ENCODE data around the gene OR6X1. TPM values are rescaled to one million over a fixed set of nuclear protein-coding genes. Genes with fewer than 3 reads are reported as not detected.

OR6X1 gene
- total and polyA plus RNA-seq, 9 of the 15 experiments (the other 6 are each of a cell fraction or from before 2014, with no cell fraction given) = not detected

DNA sequence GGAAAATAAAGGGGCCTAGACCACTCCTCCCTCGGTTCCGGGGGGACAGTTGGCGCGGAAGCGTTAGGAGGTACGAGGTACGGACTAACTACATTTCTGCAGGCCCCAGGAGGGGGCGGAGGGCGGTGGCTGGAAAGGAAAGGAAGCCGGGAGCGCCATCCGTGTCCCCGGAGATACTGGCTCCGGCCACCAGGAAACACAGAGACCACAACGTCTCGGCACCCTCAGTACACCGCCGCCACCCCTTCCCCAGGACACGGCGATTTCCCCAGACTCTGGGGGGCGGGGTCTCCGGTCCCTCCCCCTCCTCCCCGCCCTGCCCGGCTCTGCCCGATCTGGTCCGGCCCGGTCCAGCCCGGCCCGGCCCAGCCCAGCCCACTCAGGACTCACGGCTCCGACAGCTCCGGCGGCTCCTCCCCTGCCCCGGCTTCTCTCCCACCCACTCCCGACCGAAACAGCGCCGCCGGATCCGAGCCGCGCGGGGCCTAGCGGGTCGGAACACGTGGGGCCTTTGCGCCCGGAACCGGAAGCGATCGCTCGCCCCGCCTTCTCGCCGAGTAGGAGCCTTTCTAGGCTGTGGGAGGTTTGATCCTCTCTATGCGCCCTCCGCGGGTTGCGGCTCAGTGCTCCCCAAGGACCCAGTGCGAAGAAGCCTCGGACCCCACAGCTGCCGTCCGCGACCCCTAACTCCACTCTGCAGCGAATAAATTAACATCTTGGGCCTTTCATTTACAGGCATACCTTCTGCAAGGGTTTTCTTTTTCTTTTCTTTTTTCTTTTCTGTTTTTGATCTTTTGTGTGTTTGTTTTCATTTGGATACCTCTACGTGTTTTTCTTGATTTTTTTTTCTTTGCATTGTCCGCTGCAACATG lies 12.9 kb downstream of the OR6X1 start, which contains the start of gene ZNF202 (continued):
- TF ChIP-seq PYGO2 (tag; IDR thresholded peaks at IDR 0.05) (no peak), FOSL1 (tag; conservative IDR thresholded peaks at IDR 0.05) (no peak), NR4A1 (CRISPR knock-in tag; IDR thresholded peaks at IDR 0.05) (no peak), NR4A1 (tag; IDR thresholded peaks at IDR 0.05) (no peak), ZNF143 (CRISPR knock-in tag; IDR thresholded peaks at IDR 0.05) (no peak), ZNF12 (CRISPR knock-in tag; IDR thresholded peaks at IDR 0.05) (no peak), FUS (optimal IDR thresholded peaks at IDR 0.05; ENCODE audit: low read depth, low read length) (no peak), TBP (optimal IDR thresholded peaks at IDR 0.05; ENCODE audit: low read depth, low read length) (peak; percentile 53), FIP1L1 (IDR thresholded peaks at IDR 0.05; ENCODE audit: low read depth, low read length, poor library complexity, severe bottlenecking) (peak; percentile 44), RUNX1 (IDR thresholded peaks at IDR 0.05; ENCODE audit: low read depth) (no peak), CAMTA2 (CRISPR knock-in tag; conservative IDR thresholded peaks at IDR 0.05) (no peak)
- TF ChIP-seq, protein P1, sequence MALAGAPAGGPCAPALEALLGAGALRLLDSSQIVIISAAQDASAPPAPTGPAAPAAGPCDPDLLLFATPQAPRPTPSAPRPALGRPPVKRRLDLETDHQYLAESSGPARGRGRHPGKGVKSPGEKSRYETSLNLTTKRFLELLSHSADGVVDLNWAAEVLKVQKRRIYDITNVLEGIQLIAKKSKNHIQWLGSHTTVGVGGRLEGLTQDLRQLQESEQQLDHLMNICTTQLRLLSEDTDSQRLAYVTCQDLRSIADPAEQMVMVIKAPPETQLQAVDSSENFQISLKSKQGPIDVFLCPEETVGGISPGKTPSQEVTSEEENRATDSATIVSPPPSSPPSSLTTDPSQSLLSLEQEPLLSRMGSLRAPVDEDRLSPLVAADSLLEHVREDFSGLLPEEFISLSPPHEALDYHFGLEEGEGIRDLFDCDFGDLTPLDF (CRISPR knock-in tag; IDR thresholded peaks at IDR 0.05) = no peak
- TF ChIP-seq, protein P2, sequence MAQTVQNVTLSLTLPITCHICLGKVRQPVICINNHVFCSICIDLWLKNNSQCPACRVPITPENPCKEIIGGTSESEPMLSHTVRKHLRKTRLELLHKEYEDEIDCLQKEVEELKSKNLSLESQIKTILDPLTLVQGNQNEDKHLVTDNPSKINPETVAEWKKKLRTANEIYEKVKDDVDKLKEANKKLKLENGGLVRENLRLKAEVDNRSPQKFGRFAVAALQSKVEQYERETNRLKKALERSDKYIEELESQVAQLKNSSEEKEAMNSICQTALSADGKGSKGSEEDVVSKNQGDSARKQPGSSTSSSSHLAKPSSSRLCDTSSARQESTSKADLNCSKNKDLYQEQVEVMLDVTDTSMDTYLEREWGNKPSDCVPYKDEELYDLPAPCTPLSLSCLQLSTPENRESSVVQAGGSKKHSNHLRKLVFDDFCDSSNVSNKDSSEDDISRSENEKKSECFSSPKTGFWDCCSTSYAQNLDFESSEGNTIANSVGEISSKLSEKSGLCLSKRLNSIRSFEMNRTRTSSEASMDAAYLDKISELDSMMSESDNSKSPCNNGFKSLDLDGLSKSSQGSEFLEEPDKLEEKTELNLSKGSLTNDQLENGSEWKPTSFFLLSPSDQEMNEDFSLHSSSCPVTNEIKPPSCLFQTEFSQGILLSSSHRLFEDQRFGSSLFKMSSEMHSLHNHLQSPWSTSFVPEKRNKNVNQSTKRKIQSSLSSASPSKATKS (CRISPR knock-in tag; IDR thresholded peaks at IDR 0.05) = no peak
- TF ChIP-seq, protein P3, sequence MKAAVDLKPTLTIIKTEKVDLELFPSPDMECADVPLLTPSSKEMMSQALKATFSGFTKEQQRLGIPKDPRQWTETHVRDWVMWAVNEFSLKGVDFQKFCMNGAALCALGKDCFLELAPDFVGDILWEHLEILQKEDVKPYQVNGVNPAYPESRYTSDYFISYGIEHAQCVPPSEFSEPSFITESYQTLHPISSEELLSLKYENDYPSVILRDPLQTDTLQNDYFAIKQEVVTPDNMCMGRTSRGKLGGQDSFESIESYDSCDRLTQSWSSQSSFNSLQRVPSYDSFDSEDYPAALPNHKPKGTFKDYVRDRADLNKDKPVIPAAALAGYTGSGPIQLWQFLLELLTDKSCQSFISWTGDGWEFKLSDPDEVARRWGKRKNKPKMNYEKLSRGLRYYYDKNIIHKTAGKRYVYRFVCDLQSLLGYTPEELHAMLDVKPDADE (conservative IDR thresholded peaks at IDR 0.05; ENCODE audit: control insufficient read depth, low read depth, low read length) = peak; percentile 89
- TF ChIP-seq, protein P4, sequence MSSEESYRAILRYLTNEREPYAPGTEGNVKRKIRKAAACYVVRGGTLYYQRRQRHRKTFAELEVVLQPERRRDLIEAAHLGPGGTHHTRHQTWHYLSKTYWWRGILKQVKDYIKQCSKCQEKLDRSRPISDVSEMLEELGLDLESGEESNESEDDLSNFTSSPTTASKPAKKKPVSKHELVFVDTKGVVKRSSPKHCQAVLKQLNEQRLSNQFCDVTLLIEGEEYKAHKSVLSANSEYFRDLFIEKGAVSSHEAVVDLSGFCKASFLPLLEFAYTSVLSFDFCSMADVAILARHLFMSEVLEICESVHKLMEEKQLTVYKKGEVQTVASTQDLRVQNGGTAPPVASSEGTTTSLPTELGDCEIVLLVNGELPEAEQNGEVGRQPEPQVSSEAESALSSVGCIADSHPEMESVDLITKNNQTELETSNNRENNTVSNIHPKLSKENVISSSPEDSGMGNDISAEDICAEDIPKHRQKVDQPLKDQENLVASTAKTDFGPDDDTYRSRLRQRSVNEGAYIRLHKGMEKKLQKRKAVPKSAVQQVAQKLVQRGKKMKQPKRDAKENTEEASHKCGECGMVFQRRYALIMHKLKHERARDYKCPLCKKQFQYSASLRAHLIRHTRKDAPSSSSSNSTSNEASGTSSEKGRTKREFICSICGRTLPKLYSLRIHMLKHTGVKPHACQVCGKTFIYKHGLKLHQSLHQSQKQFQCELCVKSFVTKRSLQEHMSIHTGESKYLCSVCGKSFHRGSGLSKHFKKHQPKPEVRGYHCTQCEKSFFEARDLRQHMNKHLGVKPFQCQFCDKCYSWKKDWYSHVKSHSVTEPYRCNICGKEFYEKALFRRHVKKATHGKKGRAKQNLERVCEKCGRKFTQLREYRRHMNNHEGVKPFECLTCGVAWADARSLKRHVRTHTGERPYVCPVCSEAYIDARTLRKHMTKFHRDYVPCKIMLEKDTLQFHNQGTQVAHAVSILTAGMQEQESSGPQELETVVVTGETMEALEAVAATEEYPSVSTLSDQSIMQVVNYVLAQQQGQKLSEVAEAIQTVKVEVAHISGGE (CRISPR knock-in tag; IDR thresholded peaks at IDR 0.05) = peak in 2 of 3 experiments; percentile 72 to 95; a peak in 4 of 6 replicates
- TF ChIP-seq, protein P5, sequence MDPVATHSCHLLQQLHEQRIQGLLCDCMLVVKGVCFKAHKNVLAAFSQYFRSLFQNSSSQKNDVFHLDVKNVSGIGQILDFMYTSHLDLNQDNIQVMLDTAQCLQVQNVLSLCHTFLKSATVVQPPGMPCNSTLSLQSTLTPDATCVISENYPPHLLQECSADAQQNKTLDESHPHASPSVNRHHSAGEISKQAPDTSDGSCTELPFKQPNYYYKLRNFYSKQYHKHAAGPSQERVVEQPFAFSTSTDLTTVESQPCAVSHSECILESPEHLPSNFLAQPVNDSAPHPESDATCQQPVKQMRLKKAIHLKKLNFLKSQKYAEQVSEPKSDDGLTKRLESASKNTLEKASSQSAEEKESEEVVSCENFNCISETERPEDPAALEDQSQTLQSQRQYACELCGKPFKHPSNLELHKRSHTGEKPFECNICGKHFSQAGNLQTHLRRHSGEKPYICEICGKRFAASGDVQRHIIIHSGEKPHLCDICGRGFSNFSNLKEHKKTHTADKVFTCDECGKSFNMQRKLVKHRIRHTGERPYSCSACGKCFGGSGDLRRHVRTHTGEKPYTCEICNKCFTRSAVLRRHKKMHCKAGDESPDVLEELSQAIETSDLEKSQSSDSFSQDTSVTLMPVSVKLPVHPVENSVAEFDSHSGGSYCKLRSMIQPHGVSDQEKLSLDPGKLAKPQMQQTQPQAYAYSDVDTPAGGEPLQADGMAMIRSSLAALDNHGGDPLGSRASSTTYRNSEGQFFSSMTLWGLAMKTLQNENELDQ (CRISPR knock-in tag; IDR thresholded peaks at IDR 0.05; ENCODE audit: borderline replicate concordance) = no peak

Measured in K562 (cell line).